WTC11 (cell line): ENCODE results near the gene SLC29A4. TPM values are rescaled to one million over a fixed set of nuclear protein-coding genes. Genes with fewer than 3 reads are reported as not detected.
"Not testable (repeated sequence)": the region's sequence is repeated elsewhere in the genome, so short reads cannot be mapped to it uniquely, and the experiment has no call there.

Experiments
- ATAC-seq: fragments of 200-7000 bp; cut with Tn5 transposase; 2 replicates; pipeline ENCODE4 v1.10.0; 2021; ENCODE audit warnings: mild to moderate bottlenecking, moderate library complexity
- CTCF ChIA-PET: fragments of 300-600 bp; sonication (Branson Sonifier 250); formaldehyde crosslinking; loops from one replicate; lab custom pipeline; 2021; ENCODE audit warnings: antibody characterized with exemption; lab: Charles Lee
- POLR2A ChIA-PET: fragments of 350-600 bp; sonication (Branson Sonifier 250); formaldehyde crosslinking; loops from one replicate; lab custom pipeline; 2021; ENCODE audit warnings: antibody characterized with exemption; lab: Charles Lee
- DNase-seq: peaks from one replicate; pipeline ENCODE4 v3.0.0; 2021; ENCODE audit warnings: low spot score
- H3K27ac Mint-ChIP-seq: 2 replicates; pipeline ENCODE4 v1.8.0; 2021; ENCODE audit warnings: mixed read lengths
- H3K27me3 Mint-ChIP-seq: 2 replicates; pipeline ENCODE4 v1.8.0; 2021; ENCODE audit warnings: low read depth, mild to moderate bottlenecking, moderate library complexity, mixed read lengths
- H3K36me3 Mint-ChIP-seq: 2 replicates; pipeline ENCODE4 v1.8.0; 2021; ENCODE audit warnings: mixed read lengths
- H3K4me1 Mint-ChIP-seq: 2 replicates; pipeline ENCODE4 v1.8.0; 2022; ENCODE audit warnings: mixed read lengths
- H3K4me3 Mint-ChIP-seq: 2 replicates; pipeline ENCODE4 v1.8.0; 2021; ENCODE audit warnings: mild to moderate bottlenecking, moderate library complexity, mixed read lengths
- H3K9me3 Mint-ChIP-seq: 2 replicates; pipeline ENCODE4 v1.8.0; 2021; ENCODE audit warnings: mixed read lengths
- AFF4 ChIP-seq: sonication (generic); formaldehyde crosslinking; IDR thresholded peaks from 2 replicates; pipeline ENCODE4 v1.8.1; 2023; ENCODE audit warnings: mild to moderate bottlenecking, missing genetic modification reagents, borderline replicate concordance
- ATF3 ChIP-seq: sonication (generic); formaldehyde crosslinking; conservative IDR thresholded peaks from 2 replicates; pipeline ENCODE4 v1.8.1; 2022; ENCODE audit warnings: mild to moderate bottlenecking, missing genetic modification reagents
- CBFB ChIP-seq: sonication (generic); formaldehyde crosslinking; IDR thresholded peaks from 2 replicates; pipeline ENCODE4 v1.8.1; 2022; ENCODE audit warnings: mild to moderate bottlenecking, low read depth, missing genetic modification reagents
- CREM ChIP-seq: sonication (generic); formaldehyde crosslinking; IDR thresholded peaks from 2 replicates; pipeline ENCODE4 v1.8.1; 2022; ENCODE audit warnings: mild to moderate bottlenecking, missing genetic modification reagents, moderate library complexity
- CTCF ChIP-seq: fragments of 200-600 bp; IDR thresholded peaks from 2 replicates; pipeline ENCODE4 v1.8.0; 2022; ENCODE audit warnings: antibody characterized with exemption
- E2F1 ChIP-seq: sonication (generic); formaldehyde crosslinking; IDR thresholded peaks from 2 replicates; pipeline ENCODE4 v1.8.0; 2022; ENCODE audit warnings: mild to moderate bottlenecking, missing genetic modification reagents
- GTF2I ChIP-seq: fragments of 250-450 bp; sonication (Bioruptor Pico); conservative IDR thresholded peaks from 2 replicates; pipeline ENCODE4 v1.4.0; 2021; ENCODE audit warnings: mild to moderate bottlenecking
- JAZF1 ChIP-seq: fragments of 250-450 bp; sonication (Bioruptor Pico); IDR thresholded peaks from 2 replicates; pipeline ENCODE4 v1.9.0; 2021; ENCODE audit warnings: moderate library complexity, mild to moderate bottlenecking, inconsistent platforms
- JUN ChIP-seq: sonication (generic); formaldehyde crosslinking; IDR thresholded peaks from 2 replicates; pipeline ENCODE4 v1.8.0; 2023; ENCODE audit warnings: mild to moderate bottlenecking, missing genetic modification reagents
- NFATC4 ChIP-seq: fragments of 250-450 bp; sonication (Bioruptor Pico); IDR thresholded peaks from 2 replicates; pipeline ENCODE4 v1.9.0; 2021; ENCODE audit warnings: mild to moderate bottlenecking
- SMAD3 ChIP-seq: sonication (generic); formaldehyde crosslinking; IDR thresholded peaks from 2 replicates; pipeline ENCODE4 v1.8.0; 2022; ENCODE audit warnings: missing genetic modification reagents, mild to moderate bottlenecking, borderline replicate concordance
- TP53 ChIP-seq: sonication (generic); formaldehyde crosslinking; IDR thresholded peaks from 2 replicates; pipeline ENCODE4 v1.8.1; 2023; ENCODE audit warnings: mild to moderate bottlenecking, missing genetic modification reagents
- ZBTB21 ChIP-seq: sonication (generic); formaldehyde crosslinking; IDR thresholded peaks from 2 replicates; pipeline ENCODE4 v1.8.1; 2023; ENCODE audit warnings: mild to moderate bottlenecking, missing genetic modification reagents, borderline replicate concordance
- ZNF219 ChIP-seq: sonication (generic); formaldehyde crosslinking; IDR thresholded peaks from 2 replicates; pipeline ENCODE4 v1.8.0; 2023; ENCODE audit warnings: missing genetic modification reagents, mild to moderate bottlenecking, borderline replicate concordance
- ZNF317 ChIP-seq: sonication (generic); formaldehyde crosslinking; IDR thresholded peaks from 2 replicates; pipeline ENCODE4 v1.8.1; 2023; ENCODE audit warnings: low read depth, mild to moderate bottlenecking, moderate library complexity, missing genetic modification reagents, borderline replicate concordance
- ZNF671 ChIP-seq: fragments of 250-450 bp; sonication (Bioruptor Pico); IDR thresholded peaks from 2 replicates; pipeline ENCODE4 v1.8.0; 2021; ENCODE audit warnings: mild to moderate bottlenecking
- total RNA-seq: library from RNA; stranded (reverse); gene quantifications from 3 replicates; pipeline ENCODE4 v1.2.3, GENCODE V29; 2021

Gene SLC29A4
- total RNA-seq, 1 experiment from 2014 or later: 14.4 TPM

- ATAC-seq (no peak), DNase-seq (no peak)
- H3K4me3 Mint-ChIP-seq: no peak overlapping the region
- POLR2A ChIA-PET: no interaction called here
- peak overlapping the region; percentile 84; the same call in 1 of the 2 replicates for H3K27ac Mint-ChIP-seq
- no peaks in the 10 kb centered on the region; the same call in 1 of the 2 replicates for H3K27me3 Mint-ChIP-seq
- peaks cover 15% of the 10 kb centered on the region for H3K9me3 Mint-ChIP-seq
- H3K4me1 Mint-ChIP-seq: no peaks in the 10 kb centered on the region
- no peak for TF ChIP-seq ZNF317 (CRISPR knock-in tag)
- TF ChIP-seq GTF2I: no peak
- no peak for TF ChIP-seq ZNF671 (CRISPR knock-in tag)
- no peak for TF ChIP-seq E2F1 (CRISPR knock-in tag)
- TF ChIP-seq TP53 (CRISPR knock-in tag): no peak
- no peak for TF ChIP-seq SMAD3 (CRISPR knock-in tag)
- TF ChIP-seq ATF3 (CRISPR knock-in tag): no peak
- no peak for TF ChIP-seq CBFB
- TF ChIP-seq JUN (CRISPR knock-in tag): no peak
- no peak for TF ChIP-seq ZBTB21 (CRISPR knock-in tag)
- TF ChIP-seq CTCF: no peak
- no peak for TF ChIP-seq ZNF219 (CRISPR knock-in tag)
- TF ChIP-seq JAZF1 (CRISPR knock-in tag): no peak
- TF ChIP-seq AFF4: no peak
- no peak for TF ChIP-seq CREM
- TF ChIP-seq NFATC4: no peak
- peaks cover 21% of the 10 kb centered on the region for H3K36me3 Mint-ChIP-seq
- CTCF ChIA-PET: no interaction called here
Measured at GRCh38 chr7:5322621-5323410, 40.1 kb downstream of the SLC29A4 start.

- H3K27me3 Mint-ChIP-seq, ATAC-seq, POLR2A ChIA-PET, H3K4me3 Mint-ChIP-seq, DNase-seq, H3K4me1 Mint-ChIP-seq, H3K9me3 Mint-ChIP-seq, H3K27ac Mint-ChIP-seq: not testable (repeated sequence)
- CTCF ChIA-PET: interaction anchor here (1.3 kb wide), 1 partner anchor 84 kb away, joined by 5 read pairs; no protein-coding TSS in a partner anchor
- peaks cover 10% of the 10 kb centered on the region for H3K36me3 Mint-ChIP-seq
Measured at GRCh38 chr7:5323800-5324781, 41.3 kb downstream of the SLC29A4 start.
